ENCODE results near the gene SMYD1. TPM values are rescaled to one million over a fixed set of nuclear protein-coding genes. Genes with fewer than 3 reads are reported as not detected.

The SMYD1 gene
- total and polyA plus RNA-seq, 10 of the 15 experiments (the other 5 are each of a cell fraction or from before 2014, with no cell fraction given): 0.09 TPM; not detected in 9

DNA sequence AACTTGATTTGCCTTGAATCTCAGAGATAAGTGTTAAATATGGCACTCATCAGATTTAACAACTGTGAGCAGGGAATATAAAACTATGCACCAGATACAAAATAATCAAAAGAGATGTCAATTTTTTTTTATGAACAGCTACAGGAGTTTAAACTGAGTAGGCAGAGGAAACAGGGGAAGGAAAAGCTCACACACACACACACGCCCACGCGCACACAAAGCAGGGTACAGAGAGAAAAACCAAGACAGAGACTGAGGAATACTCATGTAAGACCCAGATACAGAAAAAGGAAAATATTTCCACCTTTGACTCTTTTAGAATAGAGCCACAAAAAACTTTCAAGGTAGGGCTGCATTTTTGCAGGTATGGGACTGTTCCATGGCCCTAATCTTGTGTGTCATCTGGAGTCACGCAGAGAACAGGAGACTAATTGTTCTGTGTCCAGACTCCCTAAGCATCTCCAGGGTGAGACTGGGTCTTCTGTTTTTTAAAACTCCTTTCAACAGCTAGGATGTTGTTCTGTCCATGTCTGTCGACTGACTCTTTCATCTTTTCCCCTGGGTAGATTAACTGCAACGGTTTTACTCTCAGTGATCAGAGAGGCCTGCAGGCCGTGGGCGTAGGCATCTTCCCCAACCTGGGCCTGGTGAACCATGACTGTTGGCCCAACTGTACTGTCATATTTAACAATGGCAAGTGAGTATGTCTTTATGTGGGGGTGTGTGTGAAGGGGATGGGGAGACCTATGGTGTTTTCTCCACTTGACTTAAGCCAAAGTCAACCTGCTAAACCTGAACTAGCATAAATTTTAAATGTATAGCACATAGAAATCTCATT lies 23.0 kb downstream of the SMYD1 start:
- H3K4me2 ChIP-seq (ENCODE audit: control insufficient read depth, insufficient read depth): no peak overlapping the region
- H3K4me3 ChIP-seq: no peak overlapping the region
- in situ Hi-C loops (cut with MboI) (no loop called here), intact Hi-C loops (cut with micrococcal nuclease; ENCODE audit: unreplicated experiment) (loop anchor here (10.0 kb wide), 1 partner anchor 56 kb away; no protein-coding TSS in a partner anchor)
- no peaks in the 10 kb centered on the region for H3K9me3 ChIP-seq (replicated peaks; ENCODE audit: control insufficient read depth, insufficient read depth, low read length)
- ChIA-PET POLR2A (no interaction called here), CTCF (interaction anchor here (1.3 kb wide), 2 partner anchors 14 to 30 kb away, joined by 3 to 5 read pairs; no protein-coding TSS in a partner anchor), RAD21 (ENCODE audit: unreplicated experiment) (no interaction called here), SMC1A (ENCODE audit: uncharacterized antibody, unreplicated experiment) (no interaction called here)
- H3K27ac ChIP-seq (ENCODE audit: control insufficient read depth, insufficient read depth): no peak overlapping the region
- H3K4me1 ChIP-seq (ENCODE audit: control insufficient read depth, insufficient read depth, low read length): no peaks in the 10 kb centered on the region
- H4K20me1 ChIP-seq (ENCODE audit: control insufficient read depth, insufficient read depth): no peaks in the 10 kb centered on the region
- no TSS peak for BruUV-seq (replicated peaks)
- WGBS (ENCODE audit: insufficient coverage, insufficient replicate concordance, low lambda C conversion rate, missing lambda C conversion rate): 56% methylated on average over 8 of the region's 8 CpGs
- TF ChIP-seq, protein P1, sequence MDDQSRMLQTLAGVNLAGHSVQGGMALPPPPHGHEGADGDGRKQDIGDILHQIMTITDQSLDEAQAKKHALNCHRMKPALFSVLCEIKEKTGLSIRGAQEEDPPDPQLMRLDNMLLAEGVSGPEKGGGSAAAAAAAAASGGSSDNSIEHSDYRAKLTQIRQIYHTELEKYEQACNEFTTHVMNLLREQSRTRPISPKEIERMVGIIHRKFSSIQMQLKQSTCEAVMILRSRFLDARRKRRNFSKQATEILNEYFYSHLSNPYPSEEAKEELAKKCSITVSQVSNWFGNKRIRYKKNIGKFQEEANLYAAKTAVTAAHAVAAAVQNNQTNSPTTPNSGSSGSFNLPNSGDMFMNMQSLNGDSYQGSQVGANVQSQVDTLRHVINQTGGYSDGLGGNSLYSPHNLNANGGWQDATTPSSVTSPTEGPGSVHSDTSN (IDR thresholded peaks at IDR 0.05; ENCODE audit: insufficient replicate concordance, low read depth, low read length): no peak
- no peak for TF ChIP-seq IRF4 (IDR thresholded peaks at IDR 0.05; ENCODE audit: low read depth, low read length)
- no peak for TF ChIP-seq ZNF274 (IDR thresholded peaks at IDR 0.05; ENCODE audit: insufficient read depth, insufficient read length)
- TF ChIP-seq YY1 (IDR thresholded peaks at IDR 0.05; ENCODE audit: low read depth, low read length): no peak
- no peak for TF ChIP-seq ASH2L (IDR thresholded peaks at IDR 0.05; ENCODE audit: borderline replicate concordance, low read depth)
- TF ChIP-seq, protein P2, sequence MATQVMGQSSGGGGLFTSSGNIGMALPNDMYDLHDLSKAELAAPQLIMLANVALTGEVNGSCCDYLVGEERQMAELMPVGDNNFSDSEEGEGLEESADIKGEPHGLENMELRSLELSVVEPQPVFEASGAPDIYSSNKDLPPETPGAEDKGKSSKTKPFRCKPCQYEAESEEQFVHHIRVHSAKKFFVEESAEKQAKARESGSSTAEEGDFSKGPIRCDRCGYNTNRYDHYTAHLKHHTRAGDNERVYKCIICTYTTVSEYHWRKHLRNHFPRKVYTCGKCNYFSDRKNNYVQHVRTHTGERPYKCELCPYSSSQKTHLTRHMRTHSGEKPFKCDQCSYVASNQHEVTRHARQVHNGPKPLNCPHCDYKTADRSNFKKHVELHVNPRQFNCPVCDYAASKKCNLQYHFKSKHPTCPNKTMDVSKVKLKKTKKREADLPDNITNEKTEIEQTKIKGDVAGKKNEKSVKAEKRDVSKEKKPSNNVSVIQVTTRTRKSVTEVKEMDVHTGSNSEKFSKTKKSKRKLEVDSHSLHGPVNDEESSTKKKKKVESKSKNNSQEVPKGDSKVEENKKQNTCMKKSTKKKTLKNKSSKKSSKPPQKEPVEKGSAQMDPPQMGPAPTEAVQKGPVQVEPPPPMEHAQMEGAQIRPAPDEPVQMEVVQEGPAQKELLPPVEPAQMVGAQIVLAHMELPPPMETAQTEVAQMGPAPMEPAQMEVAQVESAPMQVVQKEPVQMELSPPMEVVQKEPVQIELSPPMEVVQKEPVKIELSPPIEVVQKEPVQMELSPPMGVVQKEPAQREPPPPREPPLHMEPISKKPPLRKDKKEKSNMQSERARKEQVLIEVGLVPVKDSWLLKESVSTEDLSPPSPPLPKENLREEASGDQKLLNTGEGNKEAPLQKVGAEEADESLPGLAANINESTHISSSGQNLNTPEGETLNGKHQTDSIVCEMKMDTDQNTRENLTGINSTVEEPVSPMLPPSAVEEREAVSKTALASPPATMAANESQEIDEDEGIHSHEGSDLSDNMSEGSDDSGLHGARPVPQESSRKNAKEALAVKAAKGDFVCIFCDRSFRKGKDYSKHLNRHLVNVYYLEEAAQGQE (IDR thresholded peaks at IDR 0.05; ENCODE audit: low read depth, low read length): no peak
- no peak for TF ChIP-seq SRF (IDR thresholded peaks at IDR 0.05; ENCODE audit: low read depth in 2 of 2, low read length in 2 of 2)
- TF ChIP-seq, protein P3, sequence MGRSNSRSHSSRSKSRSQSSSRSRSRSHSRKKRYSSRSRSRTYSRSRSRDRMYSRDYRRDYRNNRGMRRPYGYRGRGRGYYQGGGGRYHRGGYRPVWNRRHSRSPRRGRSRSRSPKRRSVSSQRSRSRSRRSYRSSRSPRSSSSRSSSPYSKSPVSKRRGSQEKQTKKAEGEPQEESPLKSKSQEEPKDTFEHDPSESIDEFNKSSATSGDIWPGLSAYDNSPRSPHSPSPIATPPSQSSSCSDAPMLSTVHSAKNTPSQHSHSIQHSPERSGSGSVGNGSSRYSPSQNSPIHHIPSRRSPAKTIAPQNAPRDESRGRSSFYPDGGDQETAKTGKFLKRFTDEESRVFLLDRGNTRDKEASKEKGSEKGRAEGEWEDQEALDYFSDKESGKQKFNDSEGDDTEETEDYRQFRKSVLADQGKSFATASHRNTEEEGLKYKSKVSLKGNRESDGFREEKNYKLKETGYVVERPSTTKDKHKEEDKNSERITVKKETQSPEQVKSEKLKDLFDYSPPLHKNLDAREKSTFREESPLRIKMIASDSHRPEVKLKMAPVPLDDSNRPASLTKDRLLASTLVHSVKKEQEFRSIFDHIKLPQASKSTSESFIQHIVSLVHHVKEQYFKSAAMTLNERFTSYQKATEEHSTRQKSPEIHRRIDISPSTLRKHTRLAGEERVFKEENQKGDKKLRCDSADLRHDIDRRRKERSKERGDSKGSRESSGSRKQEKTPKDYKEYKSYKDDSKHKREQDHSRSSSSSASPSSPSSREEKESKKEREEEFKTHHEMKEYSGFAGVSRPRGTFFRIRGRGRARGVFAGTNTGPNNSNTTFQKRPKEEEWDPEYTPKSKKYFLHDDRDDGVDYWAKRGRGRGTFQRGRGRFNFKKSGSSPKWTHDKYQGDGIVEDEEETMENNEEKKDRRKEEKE (IDR thresholded peaks at IDR 0.05): no peak
- TF ChIP-seq SREBF1 (IDR thresholded peaks at IDR 0.05; ENCODE audit: low read length): no peak
- peaks cover 2 to 3% of the 10 kb centered on the region in 2 experiments; a peak in 2 of 4 replicates for H3K27me3 ChIP-seq (replicated peaks in 1 of 2; ENCODE audit: control insufficient read depth in 2 of 2, insufficient read depth in 2 of 2, low read length in 1 of 2)
- H3K9ac ChIP-seq (ENCODE audit: control insufficient read depth, insufficient read depth, low read length): no peak overlapping the region
- H3K79me2 ChIP-seq (ENCODE audit: control insufficient read depth, insufficient read depth, low read length): no peaks in the 10 kb centered on the region
- DNase-seq (ENCODE audit: low read depth, low spot score): no peak
- no peak overlapping the region for H2AFZ ChIP-seq (ENCODE audit: control insufficient read depth, low read depth, low read length)
- no peaks in the 10 kb centered on the region for H3K36me3 ChIP-seq (ENCODE audit: control insufficient read depth in 2 of 2, insufficient read depth in 2 of 2, low read length in 1 of 2)
- no peak for ATAC-seq
- FAIRE-seq: no peak

Measured in GM12878 (cell line).